Uterus (tissue), 4 donors: ENCODE measurements around the gene HMGN4. TPM values are rescaled to one million over a fixed set of nuclear protein-coding genes. Genes with fewer than 3 reads are reported as not detected.
A peak's percentile ranks its signal among the peaks of the same experiment; 100 is the strongest.

ENCODE experiments used
- DNase-seq, 2 donors: peaks; one replicate each; pipeline ENCODE4 v3.0.0-alpha.2; 2019 to 2020
- H3K27ac ChIP-seq, 2 donors: fragments of 200-600 bp; sonication (generic); 1 replicate in 1 of 2; 2 replicates in 1 of 2; pipeline ENCODE4 v1.5.1; 2016 to 2018
- H3K27me3 ChIP-seq, 2 donors: fragments of 200-600 bp; sonication (generic); one replicate each; pipeline ENCODE4 v1.5.1; 2018 to 2019; ENCODE audit warnings: control low read depth in 1 of 2
- H3K36me3 ChIP-seq, 2 donors: fragments of 200-600 bp; sonication (generic); one replicate each; pipeline ENCODE4 v1.5.1; 2019; ENCODE audit warnings: control low read depth in 1 of 2
- H3K4me1 ChIP-seq, 2 donors: fragments of 200-600 bp; sonication (generic); one replicate each; pipeline ENCODE4 v1.5.1; 2018 to 2019; ENCODE audit warnings: control low read depth in 1 of 2
- H3K4me3 ChIP-seq, 2 donors: fragments of 200-600 bp; sonication (generic); 1 replicate in 1 of 2; 2 replicates in 1 of 2; pipeline ENCODE4 v1.5.1; 2018 to 2019; ENCODE audit warnings: mild to moderate bottlenecking in 1 of 2
- H3K9me3 ChIP-seq, 2 donors: fragments of 200-600 bp; sonication (generic); one replicate each; pipeline ENCODE4 v1.5.1; 2019; ENCODE audit warnings: control low read depth in 1 of 2
- POLR2A ChIP-seq, 2 donors: fragments of 450-650 bp; IDR thresholded peaks; one replicate each; pipeline ENCODE4 v1.6.1; 2016; ENCODE audit warnings: antibody characterized with exemption in 2 of 2, mild to moderate bottlenecking in 1 of 2, moderate library complexity in 1 of 2
- intact Hi-C: fragments of 100-400 bp; cut with DNase I; formaldehyde crosslinking; loops from one replicate; pipeline ENCODE4 v1.15.1; 2023; ENCODE audit warnings: low total_unique reads
- total RNA-seq, 4 donors: library from RNA; depleted of rRNA in 3 of 4; stranded (reverse); fragments of >200 nt in 3 of 4; gene quantifications; one replicate each; pipeline versions ENCODE4 v1.1.0 to v1.2.4, GENCODE V29; 2014 to 2023
- TF ChIP-seq, protein P1 (sequence below), 4 experiments: fragments of 200-600 bp in 2 of 4; fragments of 450-650 bp in 2 of 4; sonication (generic) in 2 of 4; IDR thresholded peaks; one replicate each; pipeline ENCODE4 v1.5.1; 2016 to 2019; ENCODE audit warnings: antibody characterized with exemption in 4 of 4, mild to moderate bottlenecking in 2 of 4, moderate library complexity in 1 of 4
- donor health status: DM: yes; HTN: yes; CAD: no.

The HMGN4 gene
- total RNA-seq, 4 donors from 2014 or later = 14.6 to 89.0 (median 73.3) TPM

GRCh38 chr6:26568601-26569432, 30.7 kb downstream of the HMGN4 start:
- H3K27ac ChIP-seq = peak overlapping the region; percentile 79 to 91
- intact Hi-C loops = no loop called here

DNA sequence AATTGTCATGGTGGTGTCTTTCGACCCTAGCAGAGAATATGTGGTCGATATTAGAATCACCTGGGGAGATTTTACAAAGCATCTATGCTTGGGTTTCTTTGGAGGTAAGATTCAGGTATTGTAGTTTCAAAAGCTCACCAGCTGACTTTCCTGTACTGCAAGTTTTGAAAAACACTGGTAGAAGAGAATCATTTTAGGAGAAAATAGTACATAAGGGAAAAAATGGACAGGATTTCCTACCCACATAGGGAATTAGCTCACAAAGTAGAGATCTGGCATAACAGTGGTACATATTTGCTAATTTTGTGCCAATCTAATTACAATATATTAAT, 31.2 kb downstream of the HMGN4 start:
- Histone ChIP-seq H3K9me3 (no peaks in the 10 kb centered on the region), H3K4me3 (peak overlapping the region; percentile 3 to 61), H3K4me1 (no peaks in the 10 kb centered on the region), H3K27ac (peak overlapping the region in 1 of 2 donors; percentile 79), H3K36me3 (no peaks in the 10 kb centered on the region), H3K27me3 (no peaks in the 10 kb centered on the region)
- DNase-seq = no peak
- intact Hi-C loops = no loop called here
- TF ChIP-seq, protein P1, sequence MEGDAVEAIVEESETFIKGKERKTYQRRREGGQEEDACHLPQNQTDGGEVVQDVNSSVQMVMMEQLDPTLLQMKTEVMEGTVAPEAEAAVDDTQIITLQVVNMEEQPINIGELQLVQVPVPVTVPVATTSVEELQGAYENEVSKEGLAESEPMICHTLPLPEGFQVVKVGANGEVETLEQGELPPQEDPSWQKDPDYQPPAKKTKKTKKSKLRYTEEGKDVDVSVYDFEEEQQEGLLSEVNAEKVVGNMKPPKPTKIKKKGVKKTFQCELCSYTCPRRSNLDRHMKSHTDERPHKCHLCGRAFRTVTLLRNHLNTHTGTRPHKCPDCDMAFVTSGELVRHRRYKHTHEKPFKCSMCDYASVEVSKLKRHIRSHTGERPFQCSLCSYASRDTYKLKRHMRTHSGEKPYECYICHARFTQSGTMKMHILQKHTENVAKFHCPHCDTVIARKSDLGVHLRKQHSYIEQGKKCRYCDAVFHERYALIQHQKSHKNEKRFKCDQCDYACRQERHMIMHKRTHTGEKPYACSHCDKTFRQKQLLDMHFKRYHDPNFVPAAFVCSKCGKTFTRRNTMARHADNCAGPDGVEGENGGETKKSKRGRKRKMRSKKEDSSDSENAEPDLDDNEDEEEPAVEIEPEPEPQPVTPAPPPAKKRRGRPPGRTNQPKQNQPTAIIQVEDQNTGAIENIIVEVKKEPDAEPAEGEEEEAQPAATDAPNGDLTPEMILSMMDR (IDR thresholded peaks at IDR 0.05) = no peak
- no peak for TF ChIP-seq POLR2A (IDR thresholded peaks at IDR 0.05)

More at GRCh38 chr6:26568601-26569432, 30.7 kb downstream of the HMGN4 start:
- H3K36me3 ChIP-seq = no peaks in the 10 kb centered on the region
- no peaks in the 10 kb centered on the region for H3K4me1 ChIP-seq
- no peak for TF ChIP-seq POLR2A (IDR thresholded peaks at IDR 0.05)
- TF ChIP-seq, protein P1 (IDR thresholded peaks at IDR 0.05) = peak in 2 of 4 experiments; percentile 7 to 19
- H3K4me3 ChIP-seq = peak overlapping the region; percentile 51 to 61
- DNase-seq = peak; percentile 96 to 97
- no peaks in the 10 kb centered on the region for H3K9me3 ChIP-seq
- H3K27me3 ChIP-seq = no peaks in the 10 kb centered on the region

DNA sequence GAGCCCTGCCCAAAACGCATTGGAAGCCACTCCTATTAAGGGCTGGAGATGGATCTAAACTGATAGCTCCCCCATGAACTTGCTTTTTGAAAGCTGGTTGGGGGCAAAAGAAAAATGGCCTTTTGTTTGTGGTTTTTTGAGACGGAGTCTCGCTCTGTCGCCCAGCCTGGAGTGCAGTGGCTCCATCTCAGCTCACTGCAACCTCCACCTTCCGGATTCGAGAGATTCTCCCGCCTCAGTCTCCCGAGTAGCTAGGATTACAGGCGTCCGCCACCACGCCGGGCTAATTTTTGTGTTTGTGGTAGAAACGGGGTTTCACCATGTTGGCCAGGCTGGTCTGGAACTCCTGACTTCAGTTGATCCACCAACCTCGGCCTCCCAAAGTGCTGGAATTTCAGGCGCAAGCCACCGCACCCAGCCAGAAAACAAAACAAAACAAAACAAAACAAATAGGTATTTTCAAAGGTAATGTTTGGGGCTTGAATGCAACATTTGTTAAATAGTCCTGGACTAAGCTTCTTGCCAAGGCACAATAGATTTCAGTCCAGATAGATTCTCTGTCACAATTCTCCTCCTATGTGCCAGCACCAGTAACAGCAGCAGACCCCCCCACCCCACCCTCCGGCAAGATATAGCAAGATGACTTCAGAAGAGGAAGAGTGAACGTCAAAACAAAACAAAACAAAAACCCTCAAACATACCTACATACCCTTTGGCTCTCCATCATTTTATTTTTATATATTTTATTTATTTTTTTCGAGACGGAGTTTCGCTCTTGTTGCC, 32.1 kb downstream of the HMGN4 start:
- Histone ChIP-seq H3K36me3 (no peaks in the 10 kb centered on the region), H3K27ac (no peak overlapping the region), H3K4me1 (no peaks in the 10 kb centered on the region), H3K4me3 (no peak overlapping the region), H3K27me3 (no peaks in the 10 kb centered on the region), H3K9me3 (no peaks in the 10 kb centered on the region)
- intact Hi-C loops = no loop called here
- no peak for TF ChIP-seq POLR2A (IDR thresholded peaks at IDR 0.05)
- TF ChIP-seq, protein P1 (IDR thresholded peaks at IDR 0.05) = no peak
- no peak for DNase-seq

DNA sequence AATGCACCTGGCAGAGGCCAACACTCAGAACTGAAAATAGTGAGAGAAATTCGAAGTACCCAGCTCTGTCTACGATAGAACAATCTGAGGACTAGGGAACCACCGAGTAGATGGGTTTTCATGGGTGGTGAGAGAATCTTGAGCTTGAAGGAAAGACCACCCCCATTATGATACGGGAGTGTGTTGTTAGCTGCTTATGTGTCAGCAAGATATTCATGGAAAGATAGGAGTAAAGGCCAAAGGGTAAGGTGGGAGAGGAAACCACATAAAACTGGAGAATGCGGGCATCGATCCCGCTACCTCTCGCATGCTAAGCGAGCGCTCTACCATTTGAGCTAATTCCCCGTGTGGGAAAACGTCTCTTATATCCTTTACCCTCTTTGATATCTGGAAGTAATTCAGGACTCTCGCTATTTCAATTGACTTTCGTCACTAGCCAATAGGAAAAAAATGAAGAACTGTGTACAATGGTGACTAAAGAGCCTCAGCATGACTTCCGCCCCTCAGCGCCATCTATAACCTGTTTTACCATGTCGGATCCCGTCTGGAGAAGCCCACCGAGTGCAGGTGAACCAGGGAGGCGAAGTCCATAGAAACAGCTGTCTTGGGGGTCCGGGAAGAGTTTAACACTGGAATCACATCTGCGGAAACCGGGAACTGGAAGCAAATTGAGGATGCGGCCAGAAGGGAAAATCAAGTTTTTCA, 33.6 kb downstream of the HMGN4 start:
- peak in 1 of 2 donors; percentile 51 for DNase-seq
- no peak for TF ChIP-seq POLR2A (IDR thresholded peaks at IDR 0.05)
- TF ChIP-seq, protein P1 (IDR thresholded peaks at IDR 0.05) = no peak
- intact Hi-C loops = no loop called here
- Histone ChIP-seq H3K4me1 (no peaks in the 10 kb centered on the region), H3K27ac (peak overlapping the region; percentile 57 to 64), H3K36me3 (no peaks in the 10 kb centered on the region), H3K27me3 (peaks cover 0 to 7% of the 10 kb centered on the region in 2 donors), H3K4me3 (peak overlapping the region; percentile 35 to 41), H3K9me3 (no peaks in the 10 kb centered on the region)
